GM10248 (cell line): Measurements from ENCODE around the gene HSFX4.
"Not testable (repeated sequence)": the region's sequence is repeated elsewhere in the genome, so short reads cannot be mapped to it uniquely, and the experiment has no call there.

Source experiments
- CTCF ChIA-PET: fragments of 300-600 bp; sonication (Branson Sonifier 250); formaldehyde crosslinking; extraction: SDS; loops from one replicate; lab custom pipeline; 2021; ENCODE audit warnings: antibody characterized with exemption; lab: Yijun Ruan, JAX
- POLR2A ChIA-PET: fragments of 350-650 bp; sonication (Branson Sonifier 250); formaldehyde crosslinking; extraction: SDS; loops from one replicate; lab custom pipeline; 2020; ENCODE audit warnings: antibody characterized with exemption; lab: Yijun Ruan, JAX
- DNase-seq: peaks from one replicate; pipeline ENCODE4 v3.0.0; 2012; ENCODE audit errors: extremely low spot score
- CTCF ChIP-seq: IDR thresholded peaks from 2 replicates; pipeline ENCODE4 v1.5.1; 2012; ENCODE audit warnings: mild to moderate bottlenecking, low read depth; ENCODE audit errors: extremely low read depth, missing control alignments, control extremely low read depth

HSFX4 gene

GRCh38 chrX:149929400-149929799 is at the start of gene HSFX4:
Gene HSFX4, plus strand, starts transcription at chrX:149929573. Its CDS starts 72 bp downstream, at chrX:149929645.
- POLR2A ChIA-PET, CTCF ChIA-PET: not testable (repeated sequence)

GRCh38 chrX:149881081-149881711 is 48.2 kb upstream of the HSFX4 start, which contains the start of gene MAGEA8:
Gene MAGEA8, plus strand, starts transcription at chrX:149881183. Its CDS starts 3,090 bp downstream, at chrX:149884273.
- ChIA-PET POLR2A (no interaction called here), CTCF (interaction anchor here (0.7 kb wide), 1 partner anchor 9 kb away, joined by 3 read pairs; no protein-coding TSS in a partner anchor)
- peak; percentile 24 for DNase-seq
- no peak for TF ChIP-seq CTCF

More at GRCh38 chrX:149929400-149929799, at the start of gene HSFX4:
- DNase-seq: not testable (repeated sequence)

- POLR2A ChIA-PET, CTCF ChIA-PET, DNase-seq: not testable (repeated sequence)
Measured at GRCh38 chrX:149890828-149891227, 38.5 kb upstream of the HSFX4 start.

GRCh38 chrX:149898554-149898953 is 30.8 kb upstream of the HSFX4 start:
- ChIA-PET CTCF (interaction anchor here (1.2 to 1.7 kb wide), 2 partner anchors 11 kb away, joined by 4 to 5 read pairs; no protein-coding TSS in a partner anchor), POLR2A (no interaction called here)
- no peak for TF ChIP-seq CTCF
- no peak for DNase-seq

GRCh38 chrX:149903889-149904748 is 25.3 kb upstream of the HSFX4 start:
- ChIA-PET POLR2A (interaction anchor here (0.7 kb wide), 1 partner anchor 13 kb away, joined by 3 read pairs; no protein-coding TSS in a partner anchor), CTCF (interaction anchor here (0.6 to 1.8 kb wide), 3 partner anchors 32 to 105 kb away, joined by 3 to 6 read pairs (median 4); partner anchors contain the start of gene EOLA2)
- no peak for TF ChIP-seq CTCF
- no peak for DNase-seq

GRCh38 chrX:149908308-149908707 is 21.1 kb upstream of the HSFX4 start:
- no peak for DNase-seq
- no peak for TF ChIP-seq CTCF
- CTCF ChIA-PET: interaction anchor here (1.2 kb wide), 1 partner anchor 40 kb away, joined by 3 read pairs; no protein-coding TSS in a partner anchor
- POLR2A ChIA-PET: no interaction called here

GRCh38 chrX:149908727-149909126 is 20.6 kb upstream of the HSFX4 start:
- DNase-seq: no peak
- CTCF ChIA-PET: interaction anchor here (1.2 kb wide), 1 partner anchor 40 kb away, joined by 3 read pairs; no protein-coding TSS in a partner anchor
- no peak for TF ChIP-seq CTCF
- POLR2A ChIA-PET: no interaction called here
